Neuronal stem cell (in vitro differentiated cells): ENCODE data around the gene SETD7.

Experiments used
- DNase-seq: peaks from one replicate; pipeline ENCODE4 v3.0.0-alpha.2; 2013; ENCODE audit warnings: low spot score
- H2AFZ ChIP-seq: one replicate; pipeline ENCODE4 v1.6.1; 2013; ENCODE audit warnings: mild to moderate bottlenecking, low read length, inconsistent platforms
- H2AK5ac ChIP-seq: 2 replicates; pipeline ENCODE4 v1.6.1; 2013; ENCODE audit warnings: low read depth, mild to moderate bottlenecking, inconsistent platforms, low read length, moderate library complexity, mixed read lengths
- H2BK120ac ChIP-seq: 2 replicates; pipeline ENCODE4 v1.6.1; 2013; ENCODE audit warnings: low read depth, mild to moderate bottlenecking, inconsistent platforms, low read length, moderate library complexity, mixed read lengths
- H2BK12ac ChIP-seq: one replicate; pipeline ENCODE4 v1.6.1; 2013; ENCODE audit warnings: low read length, inconsistent platforms
- H2BK15ac ChIP-seq: 2 replicates; pipeline ENCODE4 v1.6.1; 2013; ENCODE audit warnings: mild to moderate bottlenecking, low read length, inconsistent platforms, mixed read lengths
- H2BK5ac ChIP-seq: one replicate; pipeline ENCODE4 v1.6.1; 2013; ENCODE audit warnings: inconsistent platforms, mild to moderate bottlenecking, low read length, moderate library complexity
- H3K14ac ChIP-seq: one replicate; pipeline ENCODE4 v1.6.1; 2013; ENCODE audit warnings: low read length, inconsistent platforms
- H3K18ac ChIP-seq: 2 replicates; pipeline ENCODE4 v1.6.1; 2013; ENCODE audit warnings: low read length, inconsistent platforms
- H3K23ac ChIP-seq: 2 replicates; pipeline ENCODE4 v1.6.1; 2013; ENCODE audit warnings: low read depth, mild to moderate bottlenecking, mixed read lengths, low read length, inconsistent platforms; ENCODE audit not compliant: poor library complexity
- H3K27ac ChIP-seq: replicated peaks from 3 replicates; pipeline ENCODE4 v1.5.1; 2013; ENCODE audit warnings: low read length, inconsistent platforms
- H3K27me3 ChIP-seq, 3 experiments: 2 replicates each; pipeline ENCODE4 v1.6.1; 2013; ENCODE audit warnings: low read length in 3 of 3, mild to moderate bottlenecking in 2 of 3, inconsistent platforms in 1 of 3, low read depth in 1 of 3, mixed read lengths in 1 of 3, moderate library complexity in 1 of 3; ENCODE audit not compliant: control insufficient read depth in 3 of 3, insufficient read depth in 3 of 3
- H3K36me3 ChIP-seq, 2 donors: replicated peaks in 1 of 2; 2 replicates each; pipeline ENCODE4 v1.6.1; 2013; ENCODE audit warnings: low read length in 2 of 2; ENCODE audit not compliant: control insufficient read depth in 2 of 2, insufficient read depth in 2 of 2
- H3K4ac ChIP-seq: 2 replicates; pipeline ENCODE4 v1.6.1; 2013; ENCODE audit warnings: inconsistent platforms, mild to moderate bottlenecking, low read length, moderate library complexity
- H3K4me1 ChIP-seq, 2 donors: 1 replicate in 1 of 2; 2 replicates in 1 of 2; pipeline ENCODE4 v1.6.1; 2013; ENCODE audit warnings: low read length in 2 of 2, low read depth in 1 of 2; ENCODE audit not compliant: control insufficient read depth in 2 of 2, insufficient read depth in 1 of 2
- H3K4me2 ChIP-seq: one replicate; pipeline ENCODE4 v1.6.1; 2013; ENCODE audit warnings: mild to moderate bottlenecking, low read length, inconsistent platforms; ENCODE audit not compliant: insufficient read depth, poor library complexity, severe bottlenecking
- H3K4me3 ChIP-seq, 2 donors: 2 replicates each; pipeline ENCODE4 v1.5.1; 2013; ENCODE audit warnings: low read length in 2 of 2, mild to moderate bottlenecking in 2 of 2, inconsistent platforms in 1 of 2, moderate library complexity in 1 of 2
- H3K79me1 ChIP-seq: one replicate; pipeline ENCODE4 v1.6.1; 2013; ENCODE audit warnings: low read depth, mild to moderate bottlenecking, inconsistent platforms, low read length, moderate library complexity
- H3K9ac ChIP-seq: one replicate; pipeline ENCODE4 v1.6.1; 2013; ENCODE audit warnings: mild to moderate bottlenecking, low read depth, low read length, inconsistent platforms; ENCODE audit not compliant: poor library complexity
- H3K9me3 ChIP-seq, 2 donors: replicated peaks in 1 of 2; 2 replicates each; pipeline versions ENCODE3 to v1.6.1; 2013; ENCODE audit warnings: low read length in 2 of 2, mild to moderate bottlenecking in 2 of 2, inconsistent platforms in 1 of 2, low read depth in 1 of 2, mixed read lengths in 1 of 2, moderate library complexity in 1 of 2; ENCODE audit not compliant: control insufficient read depth in 2 of 2, insufficient read depth in 1 of 2
- H4K8ac ChIP-seq: one replicate; pipeline ENCODE4 v1.6.1; 2013; ENCODE audit warnings: low read depth, mild to moderate bottlenecking, inconsistent platforms, low read length, moderate library complexity
- H4K91ac ChIP-seq: one replicate; pipeline ENCODE4 v1.6.1; 2013; ENCODE audit warnings: low read length, low read depth, mild to moderate bottlenecking, inconsistent platforms; ENCODE audit not compliant: poor library complexity
- WGBS, 2 donors: extraction: QIAGEN DNeasy Blood & Tissue Kit; methylation state at CpG; one replicate each; pipeline ENCODE4 v1.1.7; 2013; ENCODE audit warnings: missing lambda C conversion rate in 2 of 2, mixed read lengths in 1 of 2; ENCODE audit not compliant: insufficient read length in 2 of 2, insufficient replicate concordance in 1 of 2; ENCODE audit errors: extremely low coverage in 2 of 2; 5-methylcytosine and 5-hydroxymethylcytosine counted together

Gene SETD7

GRCh38 chr4:139523076-139523475 lies 32.9 kb downstream of the SETD7 start:
- no peak overlapping the region for H2BK12ac ChIP-seq
- no peaks in the 10 kb centered on the region for H3K27me3 ChIP-seq
- H3K4ac ChIP-seq, result no peak overlapping the region
- H3K4me2 ChIP-seq, result no peak overlapping the region
- no peak overlapping the region for H2BK120ac ChIP-seq
- DNase-seq, result no peak
- H2AK5ac ChIP-seq, result no peak overlapping the region
- H3K36me3 ChIP-seq, result peaks cover 4 to 84% of the 10 kb centered on the region in 2 donors
- H3K27ac ChIP-seq, result no peak overlapping the region
- H3K4me3 ChIP-seq, result no peak overlapping the region
- no peaks in the 10 kb centered on the region for H3K9me3 ChIP-seq
- no peak overlapping the region for H3K14ac ChIP-seq
- no peak overlapping the region for H2BK15ac ChIP-seq
- H3K79me1 ChIP-seq, result no peaks in the 10 kb centered on the region
- no peak overlapping the region for H3K23ac ChIP-seq
- no peak overlapping the region for H2BK5ac ChIP-seq
- no peak overlapping the region for H2AFZ ChIP-seq
- no peak overlapping the region for H4K8ac ChIP-seq
- H4K91ac ChIP-seq, result no peak overlapping the region
- H3K18ac ChIP-seq, result no peak overlapping the region
- WGBS, 2 donors, result no CpG with 5 or more reads among the region's 1 CpG
- peaks cover 7 to 12% of the 10 kb centered on the region in 2 donors for H3K4me1 ChIP-seq
- no peak overlapping the region for H3K9ac ChIP-seq

DNA sequence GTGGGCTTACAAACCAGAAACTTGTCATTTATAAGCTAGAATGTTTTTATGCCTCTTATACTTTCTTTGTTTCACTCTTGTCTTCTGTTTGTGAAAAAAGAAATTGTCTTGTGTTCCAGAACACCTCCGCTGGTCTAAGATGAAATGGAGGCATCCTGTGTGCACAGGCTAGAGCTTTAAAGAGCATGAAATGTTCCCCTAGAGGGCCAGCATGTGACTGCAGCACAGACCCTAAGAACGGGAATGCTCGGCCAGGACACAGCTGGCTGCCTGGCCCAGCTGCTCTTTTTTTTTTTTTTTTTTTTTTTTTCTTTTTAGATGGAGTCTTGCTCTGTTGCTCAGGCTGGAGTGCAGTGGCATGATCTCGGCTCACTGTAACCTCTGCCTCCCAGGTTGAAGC lies 33.6 kb downstream of the SETD7 start:
- no peak overlapping the region for H2AK5ac ChIP-seq
- no peak for DNase-seq
- H3K36me3 ChIP-seq, result peaks cover 8 to 84% of the 10 kb centered on the region in 2 donors
- H3K4me1 ChIP-seq, result peaks cover 7 to 12% of the 10 kb centered on the region in 2 donors
- no peak overlapping the region for H2BK15ac ChIP-seq
- H3K14ac ChIP-seq, result no peak overlapping the region
- H3K9ac ChIP-seq, result no peak overlapping the region
- H4K91ac ChIP-seq, result no peak overlapping the region
- no peaks in the 10 kb centered on the region for H3K9me3 ChIP-seq
- no peak overlapping the region for H3K18ac ChIP-seq
- no peak overlapping the region for H3K4me2 ChIP-seq
- H2BK12ac ChIP-seq, result no peak overlapping the region
- H3K27ac ChIP-seq, result no peak overlapping the region
- no peak overlapping the region for H4K8ac ChIP-seq
- no peak overlapping the region for H3K4ac ChIP-seq
- H3K4me3 ChIP-seq, result no peak overlapping the region
- H3K27me3 ChIP-seq, result no peaks in the 10 kb centered on the region
- no peak overlapping the region for H2BK120ac ChIP-seq
- no peaks in the 10 kb centered on the region for H3K79me1 ChIP-seq
- no peak overlapping the region for H2BK5ac ChIP-seq
- peak overlapping the region; percentile 1 for H2AFZ ChIP-seq
- no peak overlapping the region for H3K23ac ChIP-seq
- no CpG with 5 or more reads among the region's 4 CpGs for WGBS, 2 donors

DNA sequence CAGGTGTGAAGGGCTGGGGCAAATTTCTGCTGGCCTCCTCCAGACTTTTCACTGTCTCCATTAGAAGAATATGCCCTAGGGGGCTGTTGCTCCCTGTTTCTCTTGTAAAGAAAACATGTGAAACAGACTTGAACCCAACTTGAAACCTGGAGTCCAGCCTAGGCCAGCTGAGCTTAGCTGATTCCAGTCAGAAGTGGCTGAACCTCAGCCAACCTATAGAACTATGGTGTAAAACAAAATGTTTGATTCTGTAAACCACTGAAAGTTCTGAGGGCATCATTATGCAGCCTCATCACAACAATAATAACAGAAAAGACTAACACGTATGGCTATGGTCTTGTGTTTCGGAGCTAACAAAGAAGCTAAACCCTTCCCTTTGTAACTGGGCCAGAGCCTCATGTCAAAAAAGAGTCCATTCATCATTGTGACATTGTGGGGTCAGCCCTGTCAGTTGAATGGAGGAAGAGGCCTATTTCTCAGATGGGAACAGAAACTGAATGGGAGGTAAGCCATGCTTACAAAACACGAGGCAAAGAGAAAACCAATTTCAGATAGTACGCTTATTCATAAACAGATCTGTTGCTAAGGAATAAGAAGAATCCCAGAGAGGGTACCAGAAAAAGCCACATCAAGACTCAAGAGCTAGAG lies 34.1 kb downstream of the SETD7 start:
- H2AK5ac ChIP-seq, result no peak overlapping the region
- H2BK120ac ChIP-seq, result no peak overlapping the region
- H3K4me2 ChIP-seq, result no peak overlapping the region
- H3K36me3 ChIP-seq, result peaks cover 8 to 84% of the 10 kb centered on the region in 2 donors
- H3K27ac ChIP-seq, result no peak overlapping the region
- H2AFZ ChIP-seq, result peak overlapping the region; percentile 13
- H3K27me3 ChIP-seq, result no peaks in the 10 kb centered on the region
- H3K79me1 ChIP-seq, result no peaks in the 10 kb centered on the region
- H3K23ac ChIP-seq, result no peak overlapping the region
- no peak overlapping the region for H3K4me3 ChIP-seq
- no peak overlapping the region for H2BK5ac ChIP-seq
- H4K8ac ChIP-seq, result no peak overlapping the region
- no CpG with 5 or more reads among the region's 4 CpGs for WGBS, 2 donors
- H2BK12ac ChIP-seq, result no peak overlapping the region
- H4K91ac ChIP-seq, result no peak overlapping the region
- no peak overlapping the region for H3K14ac ChIP-seq
- no peak for DNase-seq
- H3K9ac ChIP-seq, result no peak overlapping the region
- no peak overlapping the region for H2BK15ac ChIP-seq
- no peaks in the 10 kb centered on the region for H3K9me3 ChIP-seq
- H3K4ac ChIP-seq, result no peak overlapping the region
- H3K18ac ChIP-seq, result no peak overlapping the region
- H3K4me1 ChIP-seq, result peaks cover 7 to 12% of the 10 kb centered on the region in 2 donors

- Histone ChIP-seq H3K9ac (no peak overlapping the region), H4K91ac (no peak overlapping the region), H2AK5ac (no peak overlapping the region), H3K27ac (no peak overlapping the region), H2BK120ac (no peak overlapping the region), H4K8ac (no peak overlapping the region), H2BK12ac (no peak overlapping the region), H2BK15ac (no peak overlapping the region), H2BK5ac (no peak overlapping the region), H3K4me1 (peaks cover 0 to 7% of the 10 kb centered on the region in 2 donors), H2AFZ (no peak overlapping the region), H3K9me3 (peaks cover 0 to 2% of the 10 kb centered on the region in 2 donors), H3K23ac (no peak overlapping the region), H3K79me1 (no peaks in the 10 kb centered on the region), H3K18ac (no peak overlapping the region), H3K4me2 (no peak overlapping the region), H3K4me3 (no peak overlapping the region), H3K14ac (no peak overlapping the region), H3K4ac (no peak overlapping the region), H3K36me3 (peaks cover 11 to 83% of the 10 kb centered on the region in 2 donors), H3K27me3 (no peaks in the 10 kb centered on the region)
- no CpG with 5 or more reads among the region's 4 CpGs for WGBS, 2 donors
- DNase-seq, result no peak
Observed at GRCh38 chr4:139515531-139515958, 40.5 kb downstream of the SETD7 start.
